ENCODE data around the gene JAZF1.

DNA sequence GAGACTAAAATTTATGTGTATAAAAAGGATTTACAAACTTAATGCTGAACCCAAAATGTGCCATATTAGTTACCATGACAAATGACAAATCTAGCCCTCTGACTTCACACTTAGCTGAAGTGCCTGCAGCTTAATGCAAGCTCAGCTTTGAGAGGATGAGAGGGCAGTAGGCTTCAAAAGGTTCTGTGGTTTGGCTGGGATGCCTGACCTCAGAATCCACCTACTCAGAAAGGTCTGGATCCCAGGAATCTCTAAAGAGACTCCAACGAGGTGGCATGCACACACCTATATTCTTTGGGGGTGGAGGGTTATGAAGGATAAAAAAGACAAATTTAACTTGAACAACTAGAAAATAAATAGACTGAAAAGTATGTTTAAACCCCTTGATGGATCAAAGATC is 227.2 kb downstream of the JAZF1 start:
- TF ChIP-seq, protein P1, sequence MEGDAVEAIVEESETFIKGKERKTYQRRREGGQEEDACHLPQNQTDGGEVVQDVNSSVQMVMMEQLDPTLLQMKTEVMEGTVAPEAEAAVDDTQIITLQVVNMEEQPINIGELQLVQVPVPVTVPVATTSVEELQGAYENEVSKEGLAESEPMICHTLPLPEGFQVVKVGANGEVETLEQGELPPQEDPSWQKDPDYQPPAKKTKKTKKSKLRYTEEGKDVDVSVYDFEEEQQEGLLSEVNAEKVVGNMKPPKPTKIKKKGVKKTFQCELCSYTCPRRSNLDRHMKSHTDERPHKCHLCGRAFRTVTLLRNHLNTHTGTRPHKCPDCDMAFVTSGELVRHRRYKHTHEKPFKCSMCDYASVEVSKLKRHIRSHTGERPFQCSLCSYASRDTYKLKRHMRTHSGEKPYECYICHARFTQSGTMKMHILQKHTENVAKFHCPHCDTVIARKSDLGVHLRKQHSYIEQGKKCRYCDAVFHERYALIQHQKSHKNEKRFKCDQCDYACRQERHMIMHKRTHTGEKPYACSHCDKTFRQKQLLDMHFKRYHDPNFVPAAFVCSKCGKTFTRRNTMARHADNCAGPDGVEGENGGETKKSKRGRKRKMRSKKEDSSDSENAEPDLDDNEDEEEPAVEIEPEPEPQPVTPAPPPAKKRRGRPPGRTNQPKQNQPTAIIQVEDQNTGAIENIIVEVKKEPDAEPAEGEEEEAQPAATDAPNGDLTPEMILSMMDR (IDR thresholded peaks at IDR 0.05), result no peak
- no peak for TF ChIP-seq POLR2A (IDR thresholded peaks at IDR 0.05)

Measured in testis (tissue), 2 donors.